ENCODE measurements around the gene LIPE.
A peak's percentile ranks its signal among the peaks of the same experiment; 100 is the strongest.

LIPE gene

DNA sequence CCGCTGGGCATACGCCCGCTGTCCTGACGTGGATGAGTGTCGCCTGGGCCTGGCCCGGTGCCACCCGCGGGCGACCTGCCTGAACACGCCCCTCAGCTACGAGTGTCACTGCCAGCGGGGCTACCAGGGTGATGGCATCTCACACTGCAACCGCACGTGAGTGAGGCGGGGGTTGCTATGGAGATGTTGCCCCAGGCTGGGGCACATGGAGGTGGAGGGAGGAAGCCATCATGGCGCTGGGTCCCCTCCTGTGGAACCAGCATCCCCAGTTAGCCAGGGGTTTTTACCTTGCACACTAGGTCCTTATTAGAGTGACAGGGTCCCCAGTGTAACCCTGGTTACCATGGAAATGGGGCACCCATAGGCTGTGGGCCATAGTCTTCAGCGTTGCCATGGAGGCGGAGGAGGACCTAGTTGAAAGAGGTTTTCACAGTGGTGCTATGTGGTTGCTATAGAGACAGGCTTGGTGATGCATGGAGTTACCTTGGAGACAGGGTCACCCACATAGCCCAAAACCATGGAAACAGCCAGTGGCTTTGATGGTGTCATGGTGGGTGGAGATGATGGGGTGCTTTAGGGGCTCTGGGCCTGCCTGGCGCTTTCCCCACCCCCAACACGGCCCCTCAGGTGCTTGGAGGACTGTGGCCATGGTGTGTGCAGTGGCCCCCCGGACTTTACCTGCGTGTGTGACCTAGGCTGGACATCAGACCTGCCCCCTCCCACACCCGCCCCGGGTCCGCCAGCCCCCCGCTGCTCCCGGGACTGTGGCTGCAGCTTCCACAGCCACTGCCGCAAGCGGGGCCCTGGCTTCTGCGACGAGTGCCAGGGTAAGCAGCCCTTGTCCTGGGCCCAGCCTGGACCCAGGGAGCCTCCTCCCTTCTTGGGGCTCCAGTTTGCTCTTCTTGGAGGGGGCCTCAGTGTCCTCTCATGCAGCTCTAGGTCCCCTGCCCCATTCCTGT is 74.6 kb downstream of the LIPE start:
- DNase-seq = peak; percentile 37
